ENCODE results near the gene FGD2.
"Not testable (repeated sequence)": the region's sequence is repeated elsewhere in the genome, so short reads cannot be mapped to it uniquely, and the experiment has no call there.

Gene FGD2

GRCh38 chr6:37038292-37039198 is 33.1 kb downstream of the FGD2 start:
- Histone ChIP-seq H3K9me3 (ENCODE audit: control insufficient read depth in 5 of 5, low read length in 5 of 5) (no peaks in the 10 kb centered on the region), H3K27ac (ENCODE audit: low read depth, low read length) (peak overlapping the region; percentile 54), H3K27me3 (ENCODE audit: control insufficient read depth in 5 of 5, insufficient read depth in 4 of 5, low read length in 5 of 5) (no peaks in the 10 kb centered on the region), H3K36me3 (ENCODE audit: control insufficient read depth in 5 of 5, insufficient read depth in 5 of 5, low read length in 5 of 5) (no peaks in the 10 kb centered on the region), H3K4me3 (ENCODE audit: low read depth in 1 of 5, low read length in 5 of 5) (no peak overlapping the region), H3K9ac (ENCODE audit: low read length in 5 of 5) (peak overlapping the region in 1 of 5 donors; percentile 40), H3K4me1 (ENCODE audit: control insufficient read depth in 5 of 5, insufficient read depth in 5 of 5, low read length in 5 of 5) (peaks cover 0 to 8% (median 3%) of the 10 kb centered on the region in 5 donors)

- Histone ChIP-seq H3K27ac (ENCODE audit: low read depth, low read length) (no peak overlapping the region), H3K9ac (ENCODE audit: low read length in 5 of 5) (no peak overlapping the region), H3K27me3 (ENCODE audit: control insufficient read depth in 5 of 5, insufficient read depth in 4 of 5, low read length in 5 of 5) (no peaks in the 10 kb centered on the region), H3K9me3 (ENCODE audit: control insufficient read depth in 5 of 5, low read length in 5 of 5) (no peaks in the 10 kb centered on the region), H3K4me1 (ENCODE audit: control insufficient read depth in 5 of 5, insufficient read depth in 5 of 5, low read length in 5 of 5) (peaks cover 0 to 8% (median 3%) of the 10 kb centered on the region in 5 donors), H3K4me3 (ENCODE audit: low read depth in 1 of 5, low read length in 5 of 5) (no peak overlapping the region), H3K36me3 (ENCODE audit: control insufficient read depth in 5 of 5, insufficient read depth in 5 of 5, low read length in 5 of 5) (no peaks in the 10 kb centered on the region)
Measured at GRCh38 chr6:37039958-37040357, 34.5 kb downstream of the FGD2 start.

GRCh38 chr6:37041521-37041920 is 36.1 kb downstream of the FGD2 start:
- no peak overlapping the region for H3K27ac ChIP-seq (ENCODE audit: low read depth, low read length)
- peaks cover 0 to 8% (median 3%) of the 10 kb centered on the region in 5 donors for H3K4me1 ChIP-seq (ENCODE audit: control insufficient read depth in 5 of 5, insufficient read depth in 5 of 5, low read length in 5 of 5)
- H3K9me3 ChIP-seq (ENCODE audit: control insufficient read depth in 5 of 5, low read length in 5 of 5), result no peaks in the 10 kb centered on the region
- H3K36me3 ChIP-seq (ENCODE audit: control insufficient read depth in 5 of 5, insufficient read depth in 5 of 5, low read length in 5 of 5), result no peaks in the 10 kb centered on the region
- no peaks in the 10 kb centered on the region for H3K27me3 ChIP-seq (ENCODE audit: control insufficient read depth in 5 of 5, insufficient read depth in 4 of 5, low read length in 5 of 5)
- H3K4me3 ChIP-seq (ENCODE audit: low read depth in 1 of 5, low read length in 5 of 5), result no peak overlapping the region
- no peak overlapping the region for H3K9ac ChIP-seq (ENCODE audit: low read length in 5 of 5)

GRCh38 chr6:37042150-37042549 is 36.7 kb downstream of the FGD2 start:
- no peak overlapping the region for H3K9ac ChIP-seq (ENCODE audit: low read length in 5 of 5)
- no peak overlapping the region for H3K27ac ChIP-seq (ENCODE audit: low read depth, low read length)
- H3K4me1 ChIP-seq (ENCODE audit: control insufficient read depth in 5 of 5, insufficient read depth in 5 of 5, low read length in 5 of 5), result peaks cover 0 to 8% (median 3%) of the 10 kb centered on the region in 5 donors
- H3K27me3 ChIP-seq (ENCODE audit: control insufficient read depth in 5 of 5, insufficient read depth in 4 of 5, low read length in 5 of 5), result no peaks in the 10 kb centered on the region
- no peaks in the 10 kb centered on the region for H3K9me3 ChIP-seq (ENCODE audit: control insufficient read depth in 5 of 5, low read length in 5 of 5)
- H3K36me3 ChIP-seq (ENCODE audit: control insufficient read depth in 5 of 5, insufficient read depth in 5 of 5, low read length in 5 of 5), result no peaks in the 10 kb centered on the region
- no peak overlapping the region for H3K4me3 ChIP-seq (ENCODE audit: low read depth in 1 of 5, low read length in 5 of 5)

GRCh38 chr6:37043091-37043490 is 37.6 kb downstream of the FGD2 start:
- H3K36me3 ChIP-seq (ENCODE audit: control insufficient read depth in 5 of 5, insufficient read depth in 5 of 5, low read length in 5 of 5); H3K9me3 ChIP-seq (ENCODE audit: control insufficient read depth in 5 of 5, low read length in 5 of 5); H3K4me1 ChIP-seq (ENCODE audit: control insufficient read depth in 5 of 5, insufficient read depth in 5 of 5, low read length in 5 of 5); H3K4me3 ChIP-seq (ENCODE audit: low read depth in 1 of 5, low read length in 5 of 5); H3K27me3 ChIP-seq (ENCODE audit: control insufficient read depth in 5 of 5, insufficient read depth in 4 of 5, low read length in 5 of 5); H3K27ac ChIP-seq (ENCODE audit: low read depth, low read length); H3K9ac ChIP-seq (ENCODE audit: low read length in 5 of 5): not testable (repeated sequence)

- Histone ChIP-seq H3K4me1 (ENCODE audit: control insufficient read depth in 5 of 5, insufficient read depth in 5 of 5, low read length in 5 of 5) (peaks cover 12 to 36% (median 30%) of the 10 kb centered on the region in 5 donors), H3K4me3 (ENCODE audit: low read depth in 1 of 5, low read length in 5 of 5) (no peak overlapping the region), H3K9me3 (ENCODE audit: control insufficient read depth in 5 of 5, low read length in 5 of 5) (no peaks in the 10 kb centered on the region), H3K9ac (ENCODE audit: low read length in 5 of 5) (no peak overlapping the region), H3K36me3 (ENCODE audit: control insufficient read depth in 5 of 5, insufficient read depth in 5 of 5, low read length in 5 of 5) (no peaks in the 10 kb centered on the region), H3K27me3 (ENCODE audit: control insufficient read depth in 5 of 5, insufficient read depth in 4 of 5, low read length in 5 of 5) (no peaks in the 10 kb centered on the region), H3K27ac (ENCODE audit: low read depth, low read length) (no peak overlapping the region)
Measured at GRCh38 chr6:37047346-37047688, 41.9 kb downstream of the FGD2 start.

- H3K27ac ChIP-seq (ENCODE audit: low read depth, low read length), result no peak overlapping the region
- no peaks in the 10 kb centered on the region for H3K9me3 ChIP-seq (ENCODE audit: control insufficient read depth in 5 of 5, low read length in 5 of 5)
- peaks cover 12 to 36% (median 30%) of the 10 kb centered on the region in 5 donors for H3K4me1 ChIP-seq (ENCODE audit: control insufficient read depth in 5 of 5, insufficient read depth in 5 of 5, low read length in 5 of 5)
- no peaks in the 10 kb centered on the region for H3K36me3 ChIP-seq (ENCODE audit: control insufficient read depth in 5 of 5, insufficient read depth in 5 of 5, low read length in 5 of 5)
- H3K4me3 ChIP-seq (ENCODE audit: low read depth in 1 of 5, low read length in 5 of 5), result no peak overlapping the region
- no peak overlapping the region for H3K9ac ChIP-seq (ENCODE audit: low read length in 5 of 5)
- no peaks in the 10 kb centered on the region for H3K27me3 ChIP-seq (ENCODE audit: control insufficient read depth in 5 of 5, insufficient read depth in 4 of 5, low read length in 5 of 5)
Measured at GRCh38 chr6:37047689-37048402, 42.4 kb downstream of the FGD2 start.

GRCh38 chr6:37048403-37048850 is 43.0 kb downstream of the FGD2 start:
- H3K4me1 ChIP-seq (ENCODE audit: control insufficient read depth in 5 of 5, insufficient read depth in 5 of 5, low read length in 5 of 5), result peaks cover 12 to 36% (median 30%) of the 10 kb centered on the region in 5 donors
- no peaks in the 10 kb centered on the region for H3K36me3 ChIP-seq (ENCODE audit: control insufficient read depth in 5 of 5, insufficient read depth in 5 of 5, low read length in 5 of 5)
- no peak overlapping the region for H3K9ac ChIP-seq (ENCODE audit: low read length in 5 of 5)
- no peaks in the 10 kb centered on the region for H3K9me3 ChIP-seq (ENCODE audit: control insufficient read depth in 5 of 5, low read length in 5 of 5)
- H3K4me3 ChIP-seq (ENCODE audit: low read depth in 1 of 5, low read length in 5 of 5), result no peak overlapping the region
- H3K27ac ChIP-seq (ENCODE audit: low read depth, low read length), result no peak overlapping the region
- no peaks in the 10 kb centered on the region for H3K27me3 ChIP-seq (ENCODE audit: control insufficient read depth in 5 of 5, insufficient read depth in 4 of 5, low read length in 5 of 5)

GRCh38 chr6:37048851-37049757 is 43.6 kb downstream of the FGD2 start:
- H3K36me3 ChIP-seq (ENCODE audit: control insufficient read depth in 5 of 5, insufficient read depth in 5 of 5, low read length in 5 of 5), result no peaks in the 10 kb centered on the region
- peak overlapping the region; percentile 41 for H3K27ac ChIP-seq (ENCODE audit: low read depth, low read length)

More at GRCh38 chr6:37048851-37049757, 43.6 kb downstream of the FGD2 start:
- Histone ChIP-seq H3K4me3 (ENCODE audit: low read depth in 1 of 5, low read length in 5 of 5) (no peak overlapping the region), H3K4me1 (ENCODE audit: control insufficient read depth in 5 of 5, insufficient read depth in 5 of 5, low read length in 5 of 5) (peaks cover 12 to 36% (median 30%) of the 10 kb centered on the region in 5 donors), H3K9me3 (ENCODE audit: control insufficient read depth in 5 of 5, low read length in 5 of 5) (no peaks in the 10 kb centered on the region), H3K27me3 (ENCODE audit: control insufficient read depth in 5 of 5, insufficient read depth in 4 of 5, low read length in 5 of 5) (no peaks in the 10 kb centered on the region), H3K9ac (ENCODE audit: low read length in 5 of 5) (no peak overlapping the region)

All from subcutaneous abdominal adipose tissue (tissue), 5 donors.